SK-N-SH (cell line): ENCODE results near the gene SPATA13. TPM values are rescaled to one million over a fixed set of nuclear protein-coding genes. Genes with fewer than 3 reads are reported as not detected.

Experiments used
- CTCF ChIA-PET: fragments of 300-600, 350-600 bp; formaldehyde crosslinking; extraction: SDS; loops from one replicate; lab custom pipeline; 2021; lab: Yijun Ruan, JAX
- POLR2A ChIA-PET: fragments of 350-600 bp; sonication (Branson Sonifier 250); formaldehyde crosslinking; extraction: SDS; loops from one replicate; lab custom pipeline; 2020; ENCODE audit warnings: antibody characterized with exemption, inconsistent platforms; lab: Yijun Ruan, JAX
- DNase-seq: peaks from one replicate; pipeline ENCODE4 v3.0.0; 2012
- H2AFZ ChIP-seq: fragments of 200-600 bp; sonication (generic); 2 replicates; pipeline ENCODE4 v1.8.1; 2016; ENCODE audit warnings: antibody characterized with exemption, mild to moderate bottlenecking, low read depth
- H3F3A ChIP-seq: fragments of 200-600 bp; sonication (generic); replicated peaks from 2 replicates; pipeline ENCODE3; 2016; ENCODE audit warnings: antibody characterized with exemption, mild to moderate bottlenecking; ENCODE audit not compliant: insufficient read depth
- H3K27ac ChIP-seq, 2 experiments: fragments of 200-500 bp in 1 of 2; fragments of 200-600 bp in 1 of 2; sonication (Bioruptor generic) in 1 of 2; sonication (generic), shearing (Covaris generic) in 1 of 2; 2 replicates each; pipeline versions ENCODE4 v1.5.1 to v1.6.1; 2014 to 2016; ENCODE audit warnings: low read depth in 2 of 2, inconsistent platforms in 1 of 2, low read length in 1 of 2, mild to moderate bottlenecking in 1 of 2, mixed read lengths in 1 of 2
- H3K27me3 ChIP-seq: fragments of 200-600 bp; sonication (generic), shearing (Covaris generic); 2 replicates; pipeline ENCODE4 v1.6.1; 2016; ENCODE audit warnings: mixed run types; ENCODE audit not compliant: insufficient read depth
- H3K36me3 ChIP-seq, 2 experiments: fragments of 200-500 bp in 1 of 2; fragments of 200-600 bp in 1 of 2; sonication (Bioruptor generic) in 1 of 2; sonication (generic) in 1 of 2; replicated peaks in 1 of 2; 2 replicates each; pipeline versions ENCODE3 to v1.5.1; 2014 to 2016; ENCODE audit warnings: low read length in 1 of 2, mild to moderate bottlenecking in 1 of 2; ENCODE audit not compliant: insufficient read depth in 2 of 2, control insufficient read depth in 1 of 2
- H3K4me1 ChIP-seq, 2 experiments: fragments of 200-500 bp in 1 of 2; fragments of 200-600 bp in 1 of 2; sonication (Bioruptor generic) in 1 of 2; sonication (generic), shearing (Covaris generic) in 1 of 2; 2 replicates each; pipeline versions ENCODE4 v1.5.1 to v1.6.1; 2014 to 2016; ENCODE audit warnings: low read depth in 1 of 2, low read length in 1 of 2, mixed run types in 1 of 2; ENCODE audit not compliant: insufficient read depth in 2 of 2, control insufficient read depth in 1 of 2
- H3K4me2 ChIP-seq: fragments of 200-600 bp; sonication (generic), shearing (Covaris generic); 2 replicates; pipeline ENCODE4 v1.6.1; 2017; ENCODE audit warnings: mixed run types
- H3K4me3 ChIP-seq, 2 experiments: fragments of 200-500 bp in 1 of 2; fragments of 200-600 bp in 1 of 2; sonication (Bioruptor generic) in 1 of 2; sonication (generic), shearing (Covaris generic) in 1 of 2; 2 replicates each; pipeline versions ENCODE4 v1.5.1 to v1.8.1; 2014 to 2016; ENCODE audit warnings: low read depth in 2 of 2, inconsistent platforms in 1 of 2, low read length in 1 of 2, mild to moderate bottlenecking in 1 of 2, mixed read lengths in 1 of 2, moderate library complexity in 1 of 2
- H3K79me2 ChIP-seq: fragments of 200-600 bp; sonication (generic); 2 replicates; pipeline ENCODE4 v1.8.1; 2017; ENCODE audit warnings: mild to moderate bottlenecking; ENCODE audit not compliant: insufficient read depth
- H3K9ac ChIP-seq: fragments of 200-600 bp; sonication (generic); 2 replicates; pipeline ENCODE4 v1.6.1; 2017; ENCODE audit warnings: mixed run types
- H3K9me2 ChIP-seq: fragments of 200-600 bp; sonication (generic); 2 replicates; pipeline ENCODE4 v1.6.1; 2017; ENCODE audit warnings: mixed run types
- H3K9me3 ChIP-seq: fragments of 200-600 bp; sonication (generic); 2 replicates; pipeline ENCODE4 v1.6.1; 2017; ENCODE audit warnings: mixed run types, mild to moderate bottlenecking, moderate library complexity
- H4K20me1 ChIP-seq: fragments of 200-600 bp; sonication (generic); 2 replicates; pipeline ENCODE4 v1.6.1; 2017; ENCODE audit warnings: mild to moderate bottlenecking, mixed run types; ENCODE audit not compliant: insufficient read depth
- ELF1 ChIP-seq: IDR thresholded peaks from 2 replicates; pipeline ENCODE4 v1.4.0; 2012
- EP300 ChIP-seq, 2 experiments: IDR thresholded peaks; 2 replicates each; pipeline versions ENCODE4 v1.4.0 to v1.6.1; 2012; ENCODE audit warnings: borderline replicate concordance in 1 of 2, low read depth in 1 of 2, low read length in 1 of 2
- EZH2phosphoT487 ChIP-seq: fragments of 200-600 bp; sonication (generic); IDR thresholded peaks from 2 replicates; pipeline ENCODE4 v1.6.1; 2017; ENCODE audit warnings: low read depth, mixed run types, mild to moderate bottlenecking, antibody characterized with exemption, moderate library complexity, borderline replicate concordance
- FOSL2 ChIP-seq: IDR thresholded peaks from 2 replicates; pipeline ENCODE4 v1.4.0; 2012; ENCODE audit warnings: low read depth, mild to moderate bottlenecking, moderate library complexity, borderline replicate concordance
- GABPA ChIP-seq: IDR thresholded peaks from 2 replicates; pipeline ENCODE4 v1.4.0; 2012; ENCODE audit warnings: low read depth, mild to moderate bottlenecking
- MEF2A ChIP-seq: IDR thresholded peaks from 2 replicates; pipeline ENCODE4 v1.4.0; 2012; ENCODE audit warnings: low read depth, borderline replicate concordance
- MXI1 ChIP-seq: IDR thresholded peaks from 2 replicates; pipeline ENCODE4 v1.6.1; 2012; ENCODE audit warnings: mild to moderate bottlenecking, low read depth, low read length, improper control_type of control experiment
- NFIC ChIP-seq: IDR thresholded peaks from 2 replicates; pipeline ENCODE4 v1.4.0; 2012; ENCODE audit warnings: borderline replicate concordance
- NRF1 ChIP-seq: IDR thresholded peaks from 2 replicates; pipeline ENCODE4 v1.6.1; 2012; ENCODE audit warnings: low read depth, mild to moderate bottlenecking, low read length
- POLR2AphosphoS5 ChIP-seq: IDR thresholded peaks from 2 replicates; pipeline ENCODE4 v1.6.1; 2012; ENCODE audit warnings: low read depth, low read length
- RFX5 ChIP-seq: IDR thresholded peaks from 2 replicates; pipeline ENCODE4 v1.6.1; 2012; ENCODE audit warnings: mild to moderate bottlenecking, improper control_type of control experiment, low read length
- TCF12 ChIP-seq: IDR thresholded peaks from 2 replicates; pipeline ENCODE4 v1.4.0; 2012
- YY1 ChIP-seq: IDR thresholded peaks from 2 replicates; pipeline ENCODE4 v1.4.0; 2012; ENCODE audit warnings: low read depth, mild to moderate bottlenecking
- WGBS: methylation state at CpG from one replicate; pipeline ENCODE4 v1.1.6; 2017; ENCODE audit warnings: low lambda C conversion rate; 5-methylcytosine and 5-hydroxymethylcytosine counted together
- polyA plus RNA-seq, 3 experiments: library from polyadenylated mRNA; depleted of rRNA; stranded (reverse); fragments of >200 nt; gene quantifications; 2 replicates each; pipeline ENCODE4 v1.2.3, GENCODE V29; 2012
- TF ChIP-seq, protein P1 (sequence below): fragments of 150-350 bp; IDR thresholded peaks from 2 replicates; pipeline ENCODE4 v1.6.1; 2017; ENCODE audit warnings: antibody characterized with exemption, low read length, low read depth, borderline replicate concordance
- TF ChIP-seq, protein P2 (sequence below): IDR thresholded peaks from 2 replicates; pipeline ENCODE4 v1.4.0; 2012; ENCODE audit warnings: low read depth, borderline replicate concordance
- TF ChIP-seq, protein P3 (sequence below): fragments of 200-600 bp; sonication (generic); IDR thresholded peaks from 2 replicates; pipeline ENCODE4 v1.6.1; 2017; ENCODE audit warnings: antibody characterized with exemption, mild to moderate bottlenecking, moderate library complexity

The SPATA13 gene
- polyA plus RNA-seq, 1 of the 3 experiments (the other 2 are of a cell fraction): 4.3 TPM

DNA sequence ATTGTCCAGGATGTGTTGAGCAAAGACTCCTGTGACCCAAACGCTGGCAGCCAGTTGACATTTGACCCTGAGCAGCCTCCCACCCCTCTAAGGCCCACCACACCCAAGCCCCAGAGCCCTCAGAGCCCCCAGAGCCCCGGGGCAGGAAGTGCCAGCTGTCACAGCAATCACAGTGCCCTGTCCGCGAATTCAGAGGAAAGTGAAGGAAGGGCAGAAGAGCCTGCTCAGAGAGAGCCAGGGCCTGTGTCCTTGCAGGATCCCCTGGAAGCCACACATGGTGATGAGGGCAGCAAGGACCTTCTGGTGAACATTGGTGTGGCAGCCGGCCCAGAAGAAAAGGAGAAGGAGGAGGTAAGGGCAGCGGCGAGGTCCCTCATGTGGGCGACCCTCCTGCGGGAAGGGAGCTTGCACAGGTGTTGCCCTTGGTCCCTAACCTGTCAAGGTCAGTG lies 63.7 kb downstream of the SPATA13 start (continued):
- TF ChIP-seq MXI1: no peak

DNA sequence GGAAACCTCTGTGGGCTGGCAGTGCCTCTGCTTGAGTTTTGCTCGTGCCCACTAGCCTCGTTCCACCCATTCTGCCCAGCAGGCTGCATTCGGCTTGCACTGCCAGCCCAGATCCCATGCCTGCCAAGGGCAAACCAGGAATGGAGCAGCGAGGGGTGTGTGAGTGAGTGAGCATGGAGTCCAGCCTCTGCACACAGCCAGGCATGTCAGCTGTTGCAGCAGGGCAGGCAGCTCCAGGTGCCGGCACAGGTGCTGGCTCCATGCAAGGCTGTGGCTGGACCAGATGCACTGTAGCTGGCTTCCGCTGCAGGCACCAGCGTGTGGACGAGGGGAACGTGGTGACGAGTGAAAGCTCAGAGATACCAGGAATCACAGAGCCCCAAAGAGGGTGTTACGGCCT lies 64.5 kb downstream of the SPATA13 start:
- Histone ChIP-seq H3K9me3 (no peaks in the 10 kb centered on the region), H4K20me1 (no peaks in the 10 kb centered on the region), H2AFZ (no peak overlapping the region), H3K27ac (no peak overlapping the region), H3K4me3 (no peak overlapping the region), H3K79me2 (no peaks in the 10 kb centered on the region), H3K4me2 (no peak overlapping the region), H3K9ac (no peak overlapping the region), H3F3A (no peaks in the 10 kb centered on the region), H3K36me3 (no peaks in the 10 kb centered on the region), H3K4me1 (no peaks in the 10 kb centered on the region), H3K9me2 (no peaks in the 10 kb centered on the region), H3K27me3 (no peaks in the 10 kb centered on the region)
- CTCF ChIA-PET: interaction anchor here (0.6 to 2.7 kb wide), 7 partner anchors 8 to 303 kb away, joined by 3 to 19 read pairs (median 3); no protein-coding TSS in a partner anchor
- no peak for TF ChIP-seq YY1
- TF ChIP-seq MXI1: no peak
- TF ChIP-seq NRF1: no peak
- TF ChIP-seq RFX5: no peak
- TF ChIP-seq, protein P1, sequence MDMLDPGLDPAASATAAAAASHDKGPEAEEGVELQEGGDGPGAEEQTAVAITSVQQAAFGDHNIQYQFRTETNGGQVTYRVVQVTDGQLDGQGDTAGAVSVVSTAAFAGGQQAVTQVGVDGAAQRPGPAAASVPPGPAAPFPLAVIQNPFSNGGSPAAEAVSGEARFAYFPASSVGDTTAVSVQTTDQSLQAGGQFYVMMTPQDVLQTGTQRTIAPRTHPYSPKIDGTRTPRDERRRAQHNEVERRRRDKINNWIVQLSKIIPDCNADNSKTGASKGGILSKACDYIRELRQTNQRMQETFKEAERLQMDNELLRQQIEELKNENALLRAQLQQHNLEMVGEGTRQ: no peak
- TF ChIP-seq EZH2phosphoT487: no peak
- no peak for TF ChIP-seq FOSL2
- TF ChIP-seq GABPA: no peak
- TF ChIP-seq POLR2AphosphoS5: no peak
- TF ChIP-seq MEF2A: no peak
- WGBS: 90% methylated on average over 9 of the region's 11 CpGs
- POLR2A ChIA-PET: no interaction called here
- no peak for DNase-seq

DNA sequence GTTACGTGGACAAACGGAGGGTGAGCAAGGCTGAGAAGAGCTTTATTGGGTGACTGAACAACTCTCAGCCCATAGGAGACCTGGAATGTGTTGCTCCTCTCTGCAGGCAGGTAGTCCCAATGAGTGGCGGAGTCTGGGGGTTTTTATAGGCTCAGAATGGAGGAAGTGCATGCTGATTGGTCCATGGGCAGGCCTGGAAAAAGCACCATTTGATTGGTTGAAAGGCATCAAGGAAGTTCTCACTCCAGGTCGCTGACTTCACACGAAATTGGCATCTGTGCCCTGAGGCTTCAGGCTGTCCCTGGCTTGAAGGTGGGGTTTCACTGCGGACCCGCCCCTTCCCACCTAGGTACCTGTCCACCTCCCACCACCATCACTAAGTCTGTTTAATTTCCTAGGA lies 65.4 kb downstream of the SPATA13 start:
- no peak overlapping the region for H3K27ac ChIP-seq
- no peaks in the 10 kb centered on the region for H3K4me1 ChIP-seq
- H3K4me2 ChIP-seq: no peak overlapping the region
- no peak overlapping the region for H2AFZ ChIP-seq
- POLR2A ChIA-PET: no interaction called here
- no peaks in the 10 kb centered on the region for H3K9me2 ChIP-seq
- no peaks in the 10 kb centered on the region for H3K36me3 ChIP-seq
- no peaks in the 10 kb centered on the region for H3K9me3 ChIP-seq
- DNase-seq: no peak
- H3K4me3 ChIP-seq: no peak overlapping the region
- no peaks in the 10 kb centered on the region for H3K27me3 ChIP-seq
- H4K20me1 ChIP-seq: no peaks in the 10 kb centered on the region
- H3K79me2 ChIP-seq: no peaks in the 10 kb centered on the region
- TF ChIP-seq ELF1 (no peak), POLR2AphosphoS5 (no peak), NFIC (no peak), EP300 (IDR thresholded peaks at IDR 0.05; ENCODE audit: borderline replicate concordance in 1 of 2, low read depth in 1 of 2, low read length in 1 of 2) (no peak), NRF1 (no peak), TCF12 (no peak)
- TF ChIP-seq, protein P2, sequence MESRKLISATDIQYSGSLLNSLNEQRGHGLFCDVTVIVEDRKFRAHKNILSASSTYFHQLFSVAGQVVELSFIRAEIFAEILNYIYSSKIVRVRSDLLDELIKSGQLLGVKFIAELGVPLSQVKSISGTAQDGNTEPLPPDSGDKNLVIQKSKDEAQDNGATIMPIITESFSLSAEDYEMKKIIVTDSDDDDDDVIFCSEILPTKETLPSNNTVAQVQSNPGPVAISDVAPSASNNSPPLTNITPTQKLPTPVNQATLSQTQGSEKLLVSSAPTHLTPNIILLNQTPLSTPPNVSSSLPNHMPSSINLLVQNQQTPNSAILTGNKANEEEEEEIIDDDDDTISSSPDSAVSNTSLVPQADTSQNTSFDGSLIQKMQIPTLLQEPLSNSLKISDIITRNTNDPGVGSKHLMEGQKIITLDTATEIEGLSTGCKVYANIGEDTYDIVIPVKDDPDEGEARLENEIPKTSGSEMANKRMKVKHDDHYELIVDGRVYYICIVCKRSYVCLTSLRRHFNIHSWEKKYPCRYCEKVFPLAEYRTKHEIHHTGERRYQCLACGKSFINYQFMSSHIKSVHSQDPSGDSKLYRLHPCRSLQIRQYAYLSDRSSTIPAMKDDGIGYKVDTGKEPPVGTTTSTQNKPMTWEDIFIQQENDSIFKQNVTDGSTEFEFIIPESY: no peak
- TF ChIP-seq, protein P3, sequence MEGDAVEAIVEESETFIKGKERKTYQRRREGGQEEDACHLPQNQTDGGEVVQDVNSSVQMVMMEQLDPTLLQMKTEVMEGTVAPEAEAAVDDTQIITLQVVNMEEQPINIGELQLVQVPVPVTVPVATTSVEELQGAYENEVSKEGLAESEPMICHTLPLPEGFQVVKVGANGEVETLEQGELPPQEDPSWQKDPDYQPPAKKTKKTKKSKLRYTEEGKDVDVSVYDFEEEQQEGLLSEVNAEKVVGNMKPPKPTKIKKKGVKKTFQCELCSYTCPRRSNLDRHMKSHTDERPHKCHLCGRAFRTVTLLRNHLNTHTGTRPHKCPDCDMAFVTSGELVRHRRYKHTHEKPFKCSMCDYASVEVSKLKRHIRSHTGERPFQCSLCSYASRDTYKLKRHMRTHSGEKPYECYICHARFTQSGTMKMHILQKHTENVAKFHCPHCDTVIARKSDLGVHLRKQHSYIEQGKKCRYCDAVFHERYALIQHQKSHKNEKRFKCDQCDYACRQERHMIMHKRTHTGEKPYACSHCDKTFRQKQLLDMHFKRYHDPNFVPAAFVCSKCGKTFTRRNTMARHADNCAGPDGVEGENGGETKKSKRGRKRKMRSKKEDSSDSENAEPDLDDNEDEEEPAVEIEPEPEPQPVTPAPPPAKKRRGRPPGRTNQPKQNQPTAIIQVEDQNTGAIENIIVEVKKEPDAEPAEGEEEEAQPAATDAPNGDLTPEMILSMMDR: no peak
- 93% methylated on average over 7 of the region's 7 CpGs for WGBS
- no peak overlapping the region for H3K9ac ChIP-seq
- H3F3A ChIP-seq: no peaks in the 10 kb centered on the region
- CTCF ChIA-PET: interaction anchor here (1.0 to 2.7 kb wide), 4 partner anchors 172 to 304 kb away, joined by 3 to 19 read pairs (median 11); no protein-coding TSS in a partner anchor
